ENCODE results near the gene POPDC2.
A peak's percentile ranks its signal among the peaks of the same experiment; 100 is the strongest.

POPDC2 gene

DNA sequence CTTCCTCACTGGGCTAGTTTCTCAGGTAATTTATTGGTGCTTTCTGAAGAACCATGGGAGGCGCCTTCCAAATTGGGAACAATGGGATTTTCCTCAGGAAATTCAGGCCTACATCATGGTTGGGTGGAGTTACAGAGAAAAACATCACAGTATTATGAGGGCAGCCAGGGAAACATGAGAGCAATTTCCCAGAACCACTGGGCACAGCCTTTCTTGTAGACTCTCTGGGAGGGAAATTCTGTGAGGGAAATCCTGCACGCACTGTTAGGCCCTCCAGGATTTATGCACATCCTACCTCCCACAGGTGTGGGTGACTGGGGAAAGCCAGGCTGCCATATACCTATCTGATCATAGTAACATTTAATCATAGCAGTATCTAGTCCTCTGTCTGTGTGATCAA lies 13.2 kb downstream of the POPDC2 start:
- no peak for DNase-seq
- in situ Hi-C loops (cut with HindIII; ENCODE audit: low pct_ligation_motif_present, low pct_unique_long_range_greater_than_20kb, low sequenced_read_pairs) = no loop called here

GRCh38 chr3:119645813-119646212 lies 14.6 kb downstream of the POPDC2 start:
- no peak for DNase-seq
- in situ Hi-C loops (cut with HindIII; ENCODE audit: low pct_ligation_motif_present, low pct_unique_long_range_greater_than_20kb, low sequenced_read_pairs) = no loop called here

- no peak for DNase-seq
- in situ Hi-C loops (cut with HindIII; ENCODE audit: low pct_ligation_motif_present, low pct_unique_long_range_greater_than_20kb, low sequenced_read_pairs) = no loop called here
Measured at GRCh38 chr3:119644481-119644880, 15.9 kb downstream of the POPDC2 start.

DNA sequence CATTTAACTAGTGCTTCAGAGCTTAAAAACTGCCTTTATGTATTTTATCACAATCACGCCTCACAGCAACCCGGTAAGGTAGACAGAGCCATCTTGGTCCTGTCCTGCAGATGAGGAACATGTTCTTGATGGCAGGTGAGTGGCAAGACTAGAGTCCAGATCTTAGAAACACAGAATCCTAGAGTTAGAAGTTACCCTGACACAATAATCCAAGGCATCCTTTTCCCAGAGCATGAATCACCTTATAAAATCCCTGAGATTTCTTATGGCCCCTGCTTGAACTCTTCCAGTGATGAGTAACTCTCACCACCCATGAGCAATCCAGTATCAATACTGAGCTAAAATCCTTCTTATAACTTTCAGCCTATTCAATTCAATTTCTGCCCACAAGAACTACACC lies 16.9 kb downstream of the POPDC2 start:
- DNase-seq = peak; percentile 60

DNA sequence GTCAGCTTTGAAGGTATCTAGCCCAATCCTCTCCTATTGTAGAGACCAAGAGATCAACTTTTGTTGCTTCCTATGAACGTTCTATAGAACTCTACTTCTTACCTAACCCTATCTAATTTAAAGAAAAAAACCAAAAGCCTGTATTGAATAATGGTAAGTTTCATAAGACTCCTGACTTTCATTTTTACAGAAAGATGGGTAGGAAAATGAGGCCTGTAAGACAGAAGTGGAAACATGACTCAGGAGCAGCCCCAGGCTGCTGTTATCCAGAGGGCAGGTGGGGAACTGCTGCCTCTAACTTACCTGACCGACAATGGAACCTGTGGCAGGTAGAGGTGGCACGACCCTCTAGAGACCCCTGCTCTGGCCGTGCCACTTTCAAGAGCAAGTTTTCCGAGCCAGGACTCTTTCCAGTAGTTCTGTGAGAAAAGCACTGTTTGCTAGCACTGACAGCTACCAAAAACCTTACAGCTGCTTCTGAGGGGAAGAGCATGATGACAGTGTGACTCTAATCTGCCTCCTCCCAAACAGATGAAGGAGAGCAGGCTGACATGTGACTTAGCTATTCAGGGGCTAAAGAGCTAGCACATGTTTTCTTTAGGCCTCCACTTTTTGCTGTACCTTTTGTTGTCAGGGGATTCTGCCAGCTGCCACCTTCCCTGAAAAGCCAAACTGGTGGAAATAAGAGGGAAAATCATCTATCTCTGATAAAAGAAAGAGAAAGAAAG lies 17.5 kb downstream of the POPDC2 start:
- in situ Hi-C loops (cut with HindIII; ENCODE audit: low pct_ligation_motif_present, low pct_unique_long_range_greater_than_20kb, low sequenced_read_pairs) = no loop called here
- DNase-seq = no peak

More for the DNA sequence above, 16.9 kb downstream of the POPDC2 start:
- in situ Hi-C loops (cut with HindIII; ENCODE audit: low pct_ligation_motif_present, low pct_unique_long_range_greater_than_20kb, low sequenced_read_pairs) = no loop called here

- DNase-seq = no peak
- in situ Hi-C loops (cut with HindIII; ENCODE audit: low pct_ligation_motif_present, low pct_unique_long_range_greater_than_20kb, low sequenced_read_pairs) = no loop called here
Measured at GRCh38 chr3:119641416-119641815, 19.0 kb downstream of the POPDC2 start.

DNA sequence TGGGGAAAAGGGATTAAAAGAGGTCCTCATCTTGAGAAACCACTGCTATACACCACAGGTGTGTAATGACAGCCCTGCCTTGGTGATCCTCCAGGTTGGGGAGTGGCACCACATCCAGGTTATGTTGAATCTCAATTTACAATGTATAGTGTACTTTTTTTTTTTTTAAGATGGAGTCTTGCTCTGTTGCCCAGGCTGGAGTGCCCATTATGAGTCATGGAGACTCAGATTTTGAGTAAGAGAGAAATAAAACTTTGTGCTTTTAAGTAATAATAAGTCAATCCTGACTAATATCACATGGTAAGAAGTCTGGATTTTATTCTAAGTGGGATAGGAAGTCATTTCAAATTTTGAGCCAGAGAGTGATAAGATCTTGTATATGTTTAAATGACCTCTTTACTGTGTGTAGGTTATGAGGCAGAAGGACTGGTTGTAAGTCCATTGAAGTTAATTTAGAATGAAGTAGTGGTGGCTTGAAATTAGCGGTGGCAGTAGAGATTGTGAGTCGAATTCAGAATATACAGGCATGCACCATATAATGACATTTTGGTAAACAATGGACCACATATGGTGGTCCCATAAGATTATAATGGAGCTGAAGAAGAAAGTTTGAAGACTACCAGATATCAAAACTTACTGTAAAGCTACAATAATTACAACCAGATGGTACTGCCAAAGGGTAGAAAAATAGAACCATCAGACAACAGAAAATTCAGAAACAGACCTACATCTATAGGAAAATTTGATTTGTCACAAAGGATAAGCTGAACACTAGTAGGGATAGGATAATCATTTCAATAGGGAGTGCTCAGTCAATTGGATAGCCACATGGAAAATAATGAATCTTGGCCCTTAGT lies 20.7 kb downstream of the POPDC2 start:
- DNase-seq = no peak
- in situ Hi-C loops (cut with HindIII; ENCODE audit: low pct_ligation_motif_present, low pct_unique_long_range_greater_than_20kb, low sequenced_read_pairs) = no loop called here

DNA sequence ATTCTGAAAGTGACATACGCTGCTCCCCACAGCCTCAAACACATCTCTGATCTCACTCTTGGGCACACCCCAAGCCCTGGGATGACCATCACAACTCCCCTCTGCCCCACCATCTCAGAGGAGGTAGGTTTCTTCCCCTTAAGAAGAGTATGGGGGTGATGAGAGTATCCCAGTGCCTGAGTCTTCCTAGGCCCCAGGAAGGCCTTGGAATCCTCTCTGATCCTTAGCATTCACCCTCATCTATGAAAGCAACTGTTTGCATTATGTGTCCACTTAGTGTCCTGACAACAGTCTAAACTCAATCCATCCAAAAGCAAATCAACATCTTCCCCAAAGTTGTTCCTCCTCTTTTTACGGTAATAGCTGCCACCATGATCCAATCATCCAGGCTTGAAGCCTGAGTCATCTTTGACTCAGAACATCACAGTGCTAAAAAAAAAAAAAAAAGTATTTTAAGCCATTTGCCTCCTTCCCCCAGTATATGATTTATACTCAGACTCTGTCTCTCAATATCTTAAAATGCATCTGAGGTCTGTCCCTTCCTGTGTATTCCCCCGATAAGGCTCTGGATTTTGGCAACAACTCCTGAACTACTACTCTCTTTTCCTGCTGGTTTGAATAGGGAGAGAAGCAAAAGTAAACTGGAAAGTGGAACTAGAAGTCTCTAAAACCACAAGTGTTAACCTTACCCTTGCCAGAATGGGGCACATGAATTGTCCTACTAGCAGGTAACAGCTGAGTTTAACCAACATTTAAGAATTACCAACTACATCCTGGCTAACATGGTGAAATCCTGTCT lies 22.5 kb downstream of the POPDC2 start:
- in situ Hi-C loops (cut with HindIII; ENCODE audit: low pct_ligation_motif_present, low pct_unique_long_range_greater_than_20kb, low sequenced_read_pairs) = no loop called here
- DNase-seq = peak; percentile 61

DNA sequence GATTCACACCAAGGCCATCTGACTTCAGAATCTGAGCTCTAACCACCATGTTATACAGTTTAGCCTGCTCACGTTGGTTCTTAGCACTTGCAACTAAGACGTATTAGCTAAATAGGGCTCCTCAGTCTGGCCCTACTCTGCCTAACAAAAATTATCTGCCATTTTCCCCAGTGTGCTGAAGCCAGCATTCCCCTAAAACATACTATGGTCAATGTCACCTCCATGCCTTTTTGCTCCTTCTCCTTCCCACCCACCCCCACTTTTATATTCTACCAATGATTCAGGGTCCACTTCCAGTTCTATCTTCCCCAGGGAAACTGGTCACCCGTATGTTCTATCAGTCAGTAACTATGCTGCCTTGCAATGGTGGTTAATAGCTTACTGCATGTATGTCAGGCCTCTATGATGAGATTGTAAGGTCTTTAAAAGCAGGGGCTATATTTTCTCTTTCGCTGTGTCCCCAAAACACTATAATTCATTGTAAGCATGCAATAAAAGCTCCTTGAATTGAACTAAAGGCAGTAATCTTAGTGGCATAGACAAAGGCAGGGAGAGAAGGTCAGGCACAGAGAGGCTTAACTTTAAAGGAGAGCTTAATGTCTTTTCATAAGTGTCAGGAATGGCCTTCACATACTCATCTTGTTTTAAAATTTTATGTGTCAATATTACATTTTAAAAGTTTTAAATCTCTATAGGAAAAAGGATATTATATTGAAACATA lies 23.3 kb downstream of the POPDC2 start:
- DNase-seq = no peak
- in situ Hi-C loops (cut with HindIII; ENCODE audit: low pct_ligation_motif_present, low pct_unique_long_range_greater_than_20kb, low sequenced_read_pairs) = no loop called here

GRCh38 chr3:119636249-119636648 lies 24.1 kb downstream of the POPDC2 start:
- no peak for DNase-seq
- in situ Hi-C loops (cut with HindIII; ENCODE audit: low pct_ligation_motif_present, low pct_unique_long_range_greater_than_20kb, low sequenced_read_pairs) = no loop called here

- in situ Hi-C loops (cut with HindIII; ENCODE audit: low pct_ligation_motif_present, low pct_unique_long_range_greater_than_20kb, low sequenced_read_pairs) = no loop called here
- DNase-seq = no peak
Measured at GRCh38 chr3:119635719-119636118, 24.7 kb downstream of the POPDC2 start.

DNA sequence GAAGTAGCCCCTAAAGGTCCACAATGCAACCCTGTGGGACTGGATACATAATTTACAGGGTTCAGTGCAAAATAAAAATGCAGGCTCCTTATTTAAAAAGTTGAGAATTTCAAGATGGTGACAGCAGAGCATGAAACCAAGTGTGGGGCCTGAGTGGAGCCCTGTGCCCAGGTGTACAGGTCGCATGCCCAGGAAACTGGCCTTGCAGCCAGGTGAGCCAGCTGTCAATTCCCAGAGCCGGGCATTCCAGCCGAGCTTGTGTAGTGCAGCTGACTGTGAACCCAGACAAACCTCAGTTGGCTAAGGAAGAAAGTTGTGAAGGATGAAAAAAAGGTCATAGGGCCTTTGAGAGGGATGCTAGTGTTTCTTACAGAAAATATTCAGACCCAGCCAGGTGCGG lies 27.6 kb downstream of the POPDC2 start:
- in situ Hi-C loops (cut with HindIII; ENCODE audit: low pct_ligation_motif_present, low pct_unique_long_range_greater_than_20kb, low sequenced_read_pairs) = no loop called here
- no peak for DNase-seq

DNA sequence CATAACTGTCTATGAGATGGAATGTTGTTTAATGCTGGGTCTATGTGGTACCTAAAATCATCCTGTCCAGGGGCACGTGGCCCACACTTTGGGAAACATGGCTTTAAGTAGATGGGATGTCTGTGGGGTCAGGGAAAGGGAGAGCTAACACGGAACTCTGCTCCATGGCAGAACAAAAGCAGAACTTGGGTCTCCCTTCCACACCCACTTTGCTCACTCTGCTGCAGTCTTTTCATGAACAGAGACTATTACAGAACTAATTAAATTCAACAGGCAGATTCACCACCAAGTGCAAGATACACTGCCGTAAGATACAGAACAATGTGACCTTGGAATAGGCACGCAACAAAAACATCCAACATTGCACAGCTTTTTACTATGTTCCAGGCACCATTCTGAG lies 28.2 kb downstream of the POPDC2 start:
- in situ Hi-C loops (cut with HindIII; ENCODE audit: low pct_ligation_motif_present, low pct_unique_long_range_greater_than_20kb, low sequenced_read_pairs) = no loop called here
- DNase-seq = no peak

DNA sequence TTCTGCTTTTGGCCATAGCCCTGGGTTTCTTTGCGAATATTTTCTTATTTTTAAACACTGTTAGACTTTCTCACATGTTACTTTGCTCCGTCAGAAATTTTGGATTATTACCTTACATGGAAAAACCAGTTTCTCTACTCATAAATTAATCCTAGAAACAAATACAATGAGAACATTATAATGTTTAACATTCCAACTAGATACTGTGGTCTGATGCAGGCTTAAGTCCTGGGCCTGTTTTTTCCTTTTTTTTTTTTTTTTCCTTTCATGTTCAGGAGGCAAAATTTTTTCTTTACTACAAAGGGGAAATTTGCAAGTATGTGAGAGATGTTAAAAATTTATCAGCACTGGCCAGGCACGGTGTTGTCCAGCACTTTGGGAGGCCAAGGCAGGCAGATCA lies 28.9 kb downstream of the POPDC2 start:
- in situ Hi-C loops (cut with HindIII; ENCODE audit: low pct_ligation_motif_present, low pct_unique_long_range_greater_than_20kb, low sequenced_read_pairs) = no loop called here
- DNase-seq = no peak

- no peak for DNase-seq
Measured at GRCh38 chr3:119630880-119631329, 29.5 kb downstream of the POPDC2 start.

DNA sequence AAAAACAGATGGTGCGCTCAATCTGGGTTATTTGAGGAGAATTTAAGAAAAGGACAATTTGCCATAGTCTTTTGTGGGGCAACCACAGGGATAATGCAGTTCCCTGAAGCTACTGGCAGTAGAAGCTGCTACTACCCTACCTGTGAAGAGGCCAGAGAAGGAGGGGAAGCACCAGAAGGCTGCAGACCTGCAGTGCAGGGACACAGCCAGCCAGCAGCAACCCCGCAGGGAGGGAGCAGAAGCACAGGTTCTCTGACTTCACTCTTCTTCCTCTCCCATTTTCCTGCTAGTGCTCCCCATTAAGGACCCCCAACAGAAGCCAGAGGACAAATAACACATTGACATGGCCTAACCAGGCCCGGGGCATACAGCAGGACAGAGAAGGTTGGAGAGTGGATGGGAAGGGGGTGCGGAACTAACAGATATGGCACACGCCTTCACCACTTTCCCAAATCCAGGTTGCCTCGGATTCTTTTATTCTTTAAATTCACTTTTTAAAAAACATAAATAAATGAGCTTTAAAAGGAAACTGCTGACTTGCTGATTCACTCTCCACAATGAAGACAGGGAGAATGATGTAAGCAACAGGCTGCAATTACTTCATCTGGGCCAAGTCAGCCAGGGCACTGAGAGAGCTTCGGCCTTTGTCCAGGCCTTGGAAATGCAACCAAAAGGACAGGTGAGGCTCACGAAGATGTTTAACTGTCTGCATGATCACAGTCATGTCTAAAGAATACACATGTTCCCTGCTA lies 30.1 kb downstream of the POPDC2 start:
- in situ Hi-C loops (cut with HindIII; ENCODE audit: low pct_ligation_motif_present, low pct_unique_long_range_greater_than_20kb, low sequenced_read_pairs) = no loop called here

More at GRCh38 chr3:119630880-119631329, 29.5 kb downstream of the POPDC2 start:
- in situ Hi-C loops (cut with HindIII; ENCODE audit: low pct_ligation_motif_present, low pct_unique_long_range_greater_than_20kb, low sequenced_read_pairs) = no loop called here

GRCh38 chr3:119628816-119629445 lies 31.5 kb downstream of the POPDC2 start:
- in situ Hi-C loops (cut with HindIII; ENCODE audit: low pct_ligation_motif_present, low pct_unique_long_range_greater_than_20kb, low sequenced_read_pairs) = no loop called here
- no peak for DNase-seq

More for the DNA sequence above, 30.1 kb downstream of the POPDC2 start:
- no peak for DNase-seq

All from ACHN (cell line).